ENCODE results near the gene TAS2R7.

DNA sequence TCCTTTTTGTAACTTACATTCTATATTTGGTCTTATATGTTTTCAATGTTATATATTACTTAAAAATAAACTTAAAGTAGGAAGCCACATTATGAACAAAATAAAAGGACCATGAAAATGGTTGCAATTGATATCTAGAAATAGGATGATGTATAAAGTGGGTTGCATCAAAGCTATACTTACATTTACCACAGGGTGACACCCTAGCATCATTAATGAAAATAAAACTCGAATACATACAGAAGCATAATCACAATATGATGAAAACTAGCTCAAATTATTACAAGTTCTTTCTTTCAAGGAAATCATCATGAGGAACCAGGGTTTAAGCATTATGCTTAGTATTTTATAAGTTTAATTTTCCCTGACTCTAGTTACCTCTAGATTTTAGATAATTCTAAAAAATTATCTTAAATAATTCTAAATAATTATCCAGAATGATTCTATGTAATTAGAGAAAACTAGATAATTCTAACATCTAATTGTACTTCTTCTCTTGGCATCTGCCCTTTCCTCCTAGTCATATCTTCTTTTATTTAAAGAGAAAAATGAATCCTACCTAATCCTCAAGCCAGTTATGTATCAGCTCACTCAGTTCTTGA lies 31.2 kb downstream of the TAS2R7 start:
- peak in 2 of 3 experiments; percentile 52 to 63 for TF ChIP-seq CTCF (IDR thresholded peaks at IDR 0.05)
- TF ChIP-seq POLR2A (IDR thresholded peaks at IDR 0.05), result no peak
